Smooth muscle cell (in vitro differentiated cells): ENCODE data around the gene CNBP. TPM values are rescaled to one million over a fixed set of nuclear protein-coding genes. Genes with fewer than 3 reads are reported as not detected.
"Not testable (repeated sequence)": the region's sequence is repeated elsewhere in the genome, so short reads cannot be mapped to it uniquely, and the experiment has no call there.

Experiments used
- DNase-seq: peaks from one replicate; lab custom pipeline; 2025; ENCODE audit not compliant: unreplicated experiment; lab: John Stamatoyannopoulos, UW
- H2AFZ ChIP-seq: fragments of 200-600 bp; sonication (generic); 2 replicates; pipeline ENCODE4 v1.6.0; 2016; ENCODE audit warnings: antibody characterized with exemption, low read depth, mild to moderate bottlenecking
- H3F3A ChIP-seq: fragments of 200-600 bp; sonication (generic); 2 replicates; pipeline ENCODE4 v1.6.0; 2017; ENCODE audit warnings: antibody characterized with exemption, low read depth
- H3K27ac ChIP-seq: fragments of 200-600 bp; sonication (generic); 2 replicates; pipeline ENCODE4 v1.5.1; 2016; ENCODE audit warnings: low read depth, mild to moderate bottlenecking
- H3K27me3 ChIP-seq: fragments of 200-600 bp; sonication (generic); 2 replicates; pipeline ENCODE4 v1.6.1; 2016; ENCODE audit warnings: low read depth, mild to moderate bottlenecking
- H3K36me3 ChIP-seq: fragments of 200-600 bp; sonication (generic); 2 replicates; pipeline ENCODE4 v1.5.1; 2016; ENCODE audit warnings: low read depth
- H3K4me1 ChIP-seq: fragments of 200-600 bp; sonication (generic); 2 replicates; pipeline ENCODE4 v1.5.1; 2016; ENCODE audit warnings: low read depth
- H3K4me2 ChIP-seq: fragments of 200-600 bp; sonication (generic); 2 replicates; pipeline ENCODE4 v1.6.0; 2016; ENCODE audit warnings: mild to moderate bottlenecking
- H3K4me3 ChIP-seq: fragments of 200-600 bp; sonication (generic); 2 replicates; pipeline ENCODE4 v1.5.1; 2016; ENCODE audit warnings: mild to moderate bottlenecking
- H3K79me2 ChIP-seq: fragments of 200-600 bp; sonication (generic); 2 replicates; pipeline ENCODE4 v1.6.0; 2016; ENCODE audit warnings: low read depth, mild to moderate bottlenecking
- H3K9ac ChIP-seq: fragments of 200-600 bp; sonication (generic); 2 replicates; pipeline ENCODE4 v1.6.0; 2016; ENCODE audit warnings: low read depth
- H3K9me3 ChIP-seq: fragments of 200-600 bp; sonication (generic); replicated peaks from 2 replicates; pipeline ENCODE4 v1.5.1; 2016; ENCODE audit warnings: low read depth
- H4K20me1 ChIP-seq: fragments of 200-600 bp; sonication (generic); 2 replicates; pipeline ENCODE4 v1.6.0; 2016; ENCODE audit warnings: low read depth
- CTCF ChIP-seq: fragments of 200-600 bp; sonication (generic); IDR thresholded peaks from 2 replicates; pipeline ENCODE4 v1.5.1; 2017; ENCODE audit warnings: borderline replicate concordance, mild to moderate bottlenecking, antibody characterized with exemption; ENCODE audit not compliant: insufficient read depth, poor library complexity, severe bottlenecking
- WGBS: methylation state at CpG from one replicate; pipeline ENCODE4 v1.1.7; 2016; ENCODE audit warnings: low lambda C conversion rate; 5-methylcytosine and 5-hydroxymethylcytosine counted together
- polyA plus RNA-seq: library from polyadenylated mRNA; unstranded; fragments of >200 nt; fragmentation: Nextera tagmentation; extraction: Ambion mirVana; gene quantifications from 2 replicates; pipeline ENCODE4 v1.2.1, GENCODE V29; 2016
- total RNA-seq: library from RNA; depleted of rRNA; stranded (reverse); fragments of >200 nt; gene quantifications from 2 replicates; pipeline ENCODE4 v1.2.3, GENCODE V29; 2014

The CNBP gene
- total and polyA plus RNA-seq, 2 experiments from 2014 or later, result 181 to 198 TPM

DNA sequence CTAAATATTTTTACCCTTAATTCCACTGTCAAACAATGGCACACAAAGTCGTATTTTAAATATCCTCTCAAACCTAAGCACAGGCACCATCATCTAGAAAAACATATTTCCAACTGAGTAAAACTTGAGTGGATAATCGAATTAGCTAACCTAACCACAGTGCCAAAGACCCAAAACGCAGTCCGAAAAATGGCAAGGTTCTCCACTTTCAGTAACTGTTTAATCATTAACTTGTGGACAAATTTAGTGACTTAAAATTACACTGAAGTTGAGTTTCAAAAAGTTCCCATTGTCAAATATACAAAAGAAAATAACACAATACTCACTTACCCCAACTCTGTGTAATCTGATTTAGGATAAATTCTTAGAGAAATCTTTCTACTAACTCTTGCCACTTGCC is 10.0 kb downstream of the CNBP start:
- H3K79me2 ChIP-seq, result peaks cover 84% of the 10 kb centered on the region
- no peak for DNase-seq
- TF ChIP-seq CTCF, result no peak
- no peaks in the 10 kb centered on the region for H3K9me3 ChIP-seq
- H3F3A ChIP-seq, result peaks cover 3% of the 10 kb centered on the region
- H4K20me1 ChIP-seq, result peaks cover 83% of the 10 kb centered on the region
- H3K4me3 ChIP-seq, result no peak overlapping the region
- WGBS, result 97% methylated on average over 4 of the region's 4 CpGs
- H3K4me2 ChIP-seq, result no peak overlapping the region
- H2AFZ ChIP-seq, result no peak overlapping the region
- H3K9ac ChIP-seq, result no peak overlapping the region
- no peaks in the 10 kb centered on the region for H3K27me3 ChIP-seq
- peaks cover 18% of the 10 kb centered on the region for H3K36me3 ChIP-seq
- no peak overlapping the region for H3K27ac ChIP-seq
- H3K4me1 ChIP-seq, result no peaks in the 10 kb centered on the region

DNA sequence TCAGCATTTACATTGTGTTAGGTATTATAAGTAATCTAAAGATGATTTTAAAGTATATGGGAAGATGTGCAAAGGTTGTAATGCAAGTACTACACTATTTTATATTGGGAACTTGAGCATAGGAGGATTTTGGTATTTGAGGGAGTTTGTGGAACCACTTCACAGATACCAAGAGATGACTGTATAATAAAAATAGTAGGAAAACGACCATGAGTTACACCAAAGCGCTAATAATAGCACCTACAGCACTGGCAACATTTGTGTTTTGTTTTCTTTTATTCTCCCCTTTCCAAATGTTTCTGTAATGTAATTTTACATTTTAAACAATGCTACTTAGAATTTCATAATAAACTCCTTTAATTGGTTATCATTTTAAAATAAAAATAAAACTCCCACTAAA is 10.5 kb downstream of the CNBP start:
- no peak overlapping the region for H3K27ac ChIP-seq
- H4K20me1 ChIP-seq, result peaks cover 77% of the 10 kb centered on the region
- peaks cover 3% of the 10 kb centered on the region for H3F3A ChIP-seq
- H3K9ac ChIP-seq, result no peak overlapping the region
- H3K9me3 ChIP-seq, result no peaks in the 10 kb centered on the region
- DNase-seq, result no peak
- H3K4me1 ChIP-seq, result no peaks in the 10 kb centered on the region
- no peak overlapping the region for H2AFZ ChIP-seq
- H3K79me2 ChIP-seq, result peaks cover 79% of the 10 kb centered on the region
- H3K4me2 ChIP-seq, result no peak overlapping the region
- no peak for TF ChIP-seq CTCF
- H3K4me3 ChIP-seq, result no peak overlapping the region
- 82% methylated on average over 2 of the region's 2 CpGs for WGBS
- H3K27me3 ChIP-seq, result no peaks in the 10 kb centered on the region
- peaks cover 18% of the 10 kb centered on the region for H3K36me3 ChIP-seq

DNA sequence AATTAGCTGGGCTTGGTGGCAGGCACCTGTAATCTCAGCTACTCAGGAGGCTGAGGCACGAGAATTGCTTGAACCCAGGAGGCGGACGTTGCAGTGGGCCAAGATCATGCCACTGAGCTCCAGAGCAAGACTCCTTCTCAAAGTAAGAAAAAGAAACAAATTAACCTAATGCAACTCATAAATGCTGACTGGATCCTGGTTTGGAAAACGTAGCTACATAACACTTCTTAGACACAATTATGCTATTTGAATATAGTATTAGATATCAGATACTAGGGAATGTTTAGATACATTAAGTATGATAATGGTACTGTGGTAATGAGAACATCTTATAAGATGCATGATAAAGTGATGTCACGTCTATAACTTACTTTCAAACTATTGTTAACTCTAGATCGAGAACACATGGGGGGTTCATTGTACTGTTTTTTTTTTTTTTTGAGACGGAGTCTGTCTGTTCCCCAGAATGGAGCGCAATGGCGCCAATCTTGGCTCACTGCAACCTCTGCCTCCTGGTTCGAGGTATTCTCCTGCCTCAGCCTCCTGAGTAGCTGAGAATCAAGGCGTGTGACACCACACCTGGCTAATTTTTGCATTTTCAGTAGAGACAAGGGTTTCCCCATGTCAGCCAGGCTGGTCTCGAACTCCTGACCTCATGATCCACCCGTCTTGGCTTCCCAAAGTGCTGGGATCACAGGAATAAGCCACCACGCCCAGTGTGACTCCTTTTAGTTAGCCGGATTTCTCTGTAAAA is 16.9 kb downstream of the CNBP start:
- Histone ChIP-seq H3K4me1 (peaks cover 6% of the 10 kb centered on the region), H3K27me3 (no peaks in the 10 kb centered on the region), H3K4me3 (no peak overlapping the region), H4K20me1 (peaks cover 14% of the 10 kb centered on the region), H3K9me3 (no peaks in the 10 kb centered on the region), H3K4me2 (no peak overlapping the region), H2AFZ (no peak overlapping the region), H3K9ac (no peak overlapping the region), H3K79me2 (peaks cover 16% of the 10 kb centered on the region), H3K36me3 (peaks cover 27% of the 10 kb centered on the region), H3K27ac (no peak overlapping the region), H3F3A (peaks cover 38% of the 10 kb centered on the region)
- 98% methylated on average over 15 of the region's 15 CpGs for WGBS
- TF ChIP-seq CTCF, result no peak
- DNase-seq, result no peak

GRCh38 chr3:129165594-129165993 is 18.1 kb downstream of the CNBP start:
- H3K79me2 ChIP-seq, H2AFZ ChIP-seq, H3K4me3 ChIP-seq, H3K27ac ChIP-seq, H3K9ac ChIP-seq, H3K4me1 ChIP-seq, H3K9me3 ChIP-seq, H3K4me2 ChIP-seq, H3K27me3 ChIP-seq, H4K20me1 ChIP-seq, DNase-seq: not testable (repeated sequence)
- Histone ChIP-seq H3K36me3 (peaks cover 21% of the 10 kb centered on the region), H3F3A (peaks cover 39% of the 10 kb centered on the region)
- over 99% methylated on average over 8 of the region's 8 CpGs for WGBS
